NB4 (cell line): ENCODE measurements around the gene ECE1.

Experiments used
- DNase-seq: peaks from one replicate; pipeline ENCODE4 v3.0.0; 2010; ENCODE audit warnings: low read depth
- H3K4me3 ChIP-seq: one replicate; pipeline ENCODE4 v1.5.1; 2011; ENCODE audit warnings: mild to moderate bottlenecking, low read depth, low read length, moderate library complexity
- MAX ChIP-seq: IDR thresholded peaks from 2 replicates; pipeline ENCODE4 v1.6.1; 2011; ENCODE audit warnings: low read depth, low read length
- MYC ChIP-seq: IDR thresholded peaks from 2 replicates; pipeline ENCODE4 v1.6.1; 2011; ENCODE audit warnings: low read depth, low read length
- POLR2A ChIP-seq: IDR thresholded peaks from 2 replicates; pipeline ENCODE4 v1.6.1; 2011; ENCODE audit warnings: mild to moderate bottlenecking; ENCODE audit not compliant: insufficient read length; ENCODE audit errors: extremely low read depth
- TF ChIP-seq, protein P1 (sequence below): IDR thresholded peaks from one replicate; pipeline ENCODE4 v1.5.1; 2012; ENCODE audit warnings: low read depth, low read length

Gene ECE1

DNA sequence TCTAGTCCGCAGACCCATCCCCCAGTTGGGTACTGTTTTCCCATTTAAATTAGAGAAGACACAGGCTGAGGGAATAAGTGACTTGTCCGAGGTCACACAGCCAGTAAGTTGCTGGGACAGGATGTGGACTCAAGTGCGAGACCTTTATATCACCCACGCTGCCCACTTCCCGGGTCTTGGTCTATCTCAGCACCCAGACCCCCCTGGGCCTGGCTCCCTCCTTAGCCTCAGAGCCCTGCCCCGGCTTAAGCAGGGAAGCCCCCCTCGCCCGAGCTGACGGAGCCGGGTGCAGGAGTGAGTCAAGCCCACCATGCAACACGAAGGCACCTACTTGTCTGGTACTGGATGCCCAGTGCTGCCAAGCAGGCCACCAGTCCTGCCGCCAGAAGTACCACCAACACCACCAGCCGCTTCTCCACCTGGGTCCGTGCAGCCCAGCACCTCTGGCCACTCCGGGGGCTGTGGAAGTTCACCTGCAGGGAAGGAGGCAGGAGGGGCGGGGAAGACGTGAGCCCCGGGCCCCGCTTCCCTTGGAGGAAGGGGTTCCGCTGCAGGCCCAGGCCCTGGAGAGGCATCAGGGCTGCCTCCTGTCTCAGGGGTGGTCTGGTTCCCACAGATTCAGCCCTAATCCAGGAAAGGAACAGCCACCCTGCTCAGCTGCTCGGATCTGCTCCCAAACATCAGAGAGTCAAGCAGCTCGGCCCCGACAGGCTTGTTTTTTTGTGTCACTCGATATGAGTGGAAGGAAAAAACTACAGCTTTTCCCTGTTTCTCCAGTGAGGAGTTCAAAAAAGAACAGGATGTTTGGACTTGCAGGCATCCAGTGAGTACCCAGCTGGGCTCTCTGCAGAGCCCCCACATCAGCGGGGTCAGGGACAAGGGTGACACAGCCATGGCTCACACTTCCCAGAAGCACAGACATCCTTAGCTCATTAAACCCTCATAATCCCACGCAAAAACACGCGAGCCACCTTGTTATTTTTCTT is 11.1 kb downstream of the ECE1 start:
- DNase-seq: no peak
- H3K4me3 ChIP-seq: no peak overlapping the region
- no peak for TF ChIP-seq MYC
- TF ChIP-seq, protein P1, sequence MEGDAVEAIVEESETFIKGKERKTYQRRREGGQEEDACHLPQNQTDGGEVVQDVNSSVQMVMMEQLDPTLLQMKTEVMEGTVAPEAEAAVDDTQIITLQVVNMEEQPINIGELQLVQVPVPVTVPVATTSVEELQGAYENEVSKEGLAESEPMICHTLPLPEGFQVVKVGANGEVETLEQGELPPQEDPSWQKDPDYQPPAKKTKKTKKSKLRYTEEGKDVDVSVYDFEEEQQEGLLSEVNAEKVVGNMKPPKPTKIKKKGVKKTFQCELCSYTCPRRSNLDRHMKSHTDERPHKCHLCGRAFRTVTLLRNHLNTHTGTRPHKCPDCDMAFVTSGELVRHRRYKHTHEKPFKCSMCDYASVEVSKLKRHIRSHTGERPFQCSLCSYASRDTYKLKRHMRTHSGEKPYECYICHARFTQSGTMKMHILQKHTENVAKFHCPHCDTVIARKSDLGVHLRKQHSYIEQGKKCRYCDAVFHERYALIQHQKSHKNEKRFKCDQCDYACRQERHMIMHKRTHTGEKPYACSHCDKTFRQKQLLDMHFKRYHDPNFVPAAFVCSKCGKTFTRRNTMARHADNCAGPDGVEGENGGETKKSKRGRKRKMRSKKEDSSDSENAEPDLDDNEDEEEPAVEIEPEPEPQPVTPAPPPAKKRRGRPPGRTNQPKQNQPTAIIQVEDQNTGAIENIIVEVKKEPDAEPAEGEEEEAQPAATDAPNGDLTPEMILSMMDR: no peak
- TF ChIP-seq MAX: no peak
- TF ChIP-seq POLR2A: no peak

- H3K4me3 ChIP-seq: no peak overlapping the region
- no peak for DNase-seq
- TF ChIP-seq, protein P1: no peak
- TF ChIP-seq MAX (no peak), POLR2A (no peak), MYC (no peak)
These were observed 11.9 kb downstream of the ECE1 start for GRCh38 chr1:21278208-21278859.

- no peak for DNase-seq
- H3K4me3 ChIP-seq: no peak overlapping the region
- no peak for TF ChIP-seq MAX
- no peak for TF ChIP-seq POLR2A
- no peak for TF ChIP-seq MYC
These were observed 13.1 kb downstream of the ECE1 start for GRCh38 chr1:21277180-21277579.

DNA sequence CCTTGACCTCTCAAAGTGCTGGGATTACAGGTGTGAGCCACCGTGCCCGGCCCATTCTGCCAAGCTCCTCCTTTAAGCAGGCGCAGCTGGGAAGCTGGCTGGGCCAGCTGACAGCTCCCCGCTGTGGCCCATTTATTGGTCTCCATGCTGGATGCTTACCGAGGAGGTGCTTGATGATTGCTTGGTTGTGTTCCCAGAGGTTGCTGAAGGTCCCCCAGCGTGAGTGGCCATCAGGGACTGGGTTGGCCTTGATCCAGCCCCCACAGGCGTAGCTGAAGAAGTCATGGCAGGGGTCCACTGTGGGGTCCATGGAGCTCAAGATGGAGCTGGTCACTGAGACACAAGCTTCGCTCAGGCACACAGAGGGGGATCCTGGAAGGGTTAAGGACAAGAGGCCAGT is 17.7 kb downstream of the ECE1 start:
- no peak overlapping the region for H3K4me3 ChIP-seq
- TF ChIP-seq MAX (no peak), MYC (no peak), POLR2A (no peak)
- TF ChIP-seq, protein P1: no peak
- no peak for DNase-seq

GRCh38 chr1:21271550-21271949 is 18.7 kb downstream of the ECE1 start:
- no peak for DNase-seq
- H3K4me3 ChIP-seq: no peak overlapping the region
- no peak for TF ChIP-seq MAX
- TF ChIP-seq POLR2A: no peak
- TF ChIP-seq, protein P1: no peak
- no peak for TF ChIP-seq MYC
